Common myeloid progenitor, CD34-positive (primary cell): ENCODE data around the gene CCR3.

Source experiments
- CTCF ChIA-PET: fragments of 350-600 bp; sonication (Branson Sonifier 250); formaldehyde crosslinking; loops from one replicate; lab custom pipeline; 2021; ENCODE audit warnings: antibody characterized with exemption; lab: Charles Lee
- POLR2A ChIA-PET: fragments of 350-600 bp; sonication (Branson Sonifier 250); formaldehyde crosslinking; loops from one replicate; lab custom pipeline; 2021; ENCODE audit warnings: antibody characterized with exemption; lab: Charles Lee
- DNase-seq, 3 donors: peaks; one replicate each; pipeline versions ENCODE4 v3.0.0 to v3.0.0-alpha.2; 2013
- H3K27ac ChIP-seq, 2 experiments: 1 replicate in 1 of 2; 2 replicates in 1 of 2; pipeline ENCODE4 v1.7.0; 2013; ENCODE audit warnings: inconsistent platforms in 2 of 2, low read length in 2 of 2, mild to moderate bottlenecking in 2 of 2, low read depth in 1 of 2, moderate library complexity in 1 of 2; ENCODE audit not compliant: severe bottlenecking in 2 of 2, insufficient read depth in 1 of 2, poor library complexity in 1 of 2
- H3K27me3 ChIP-seq, 5 experiments: replicated peaks in 2 of 5; 1 replicate in 3 of 5; 2 replicates in 2 of 5; pipeline versions ENCODE4 v1.6.1 to v1.7.0; 2013; ENCODE audit warnings: low read length in 4 of 5, mild to moderate bottlenecking in 2 of 5, moderate library complexity in 2 of 5, inconsistent platforms in 1 of 5; ENCODE audit not compliant: insufficient read depth in 5 of 5, control insufficient read depth in 4 of 5
- H3K36me3 ChIP-seq, 4 experiments: 1 replicate in 2 of 4; 2 replicates in 2 of 4; pipeline versions ENCODE4 v1.6.1 to v1.7.0; 2013; ENCODE audit warnings: low read length in 3 of 4, control low read depth in 1 of 4, mild to moderate bottlenecking in 1 of 4; ENCODE audit not compliant: control insufficient read depth in 4 of 4, insufficient read depth in 4 of 4
- H3K4me1 ChIP-seq, 4 experiments: 1 replicate in 3 of 4; 2 replicates in 1 of 4; pipeline versions ENCODE4 v1.6.1 to v1.7.1; 2013; ENCODE audit warnings: low read length in 3 of 4, mild to moderate bottlenecking in 3 of 4, control low read depth in 1 of 4, inconsistent platforms in 1 of 4, moderate library complexity in 1 of 4; ENCODE audit not compliant: control insufficient read depth in 4 of 4, insufficient read depth in 4 of 4; ENCODE audit errors: control extremely low read depth in 1 of 4
- H3K4me3 ChIP-seq, 7 experiments: 1 replicate in 4 of 7; 2 replicates in 3 of 7; pipeline versions ENCODE4 v1.5.1 to v1.7.0; 2013; ENCODE audit warnings: mild to moderate bottlenecking in 7 of 7, low read length in 6 of 7, moderate library complexity in 6 of 7, inconsistent platforms in 2 of 7, low read depth in 2 of 7, control low read depth in 1 of 7; ENCODE audit not compliant: insufficient read depth in 4 of 7, control insufficient read depth in 1 of 7; ENCODE audit errors: extremely low read depth in 1 of 7
- H3K9me3 ChIP-seq, 5 experiments: 1 replicate in 4 of 5; 2 replicates in 1 of 5; pipeline versions ENCODE4 v1.6.1 to v1.7.1; 2013; ENCODE audit warnings: low read length in 4 of 5, mild to moderate bottlenecking in 2 of 5, inconsistent platforms in 1 of 5, low read depth in 1 of 5, moderate library complexity in 1 of 5; ENCODE audit not compliant: control insufficient read depth in 4 of 5, insufficient read depth in 2 of 5; ENCODE audit errors: control extremely low read depth in 1 of 5
- WGBS: methylation state at CpG from one replicate; pipeline ENCODE4 v1.1.5; 2013; ENCODE audit not compliant: insufficient coverage; 5-methylcytosine and 5-hydroxymethylcytosine counted together

The CCR3 gene

DNA sequence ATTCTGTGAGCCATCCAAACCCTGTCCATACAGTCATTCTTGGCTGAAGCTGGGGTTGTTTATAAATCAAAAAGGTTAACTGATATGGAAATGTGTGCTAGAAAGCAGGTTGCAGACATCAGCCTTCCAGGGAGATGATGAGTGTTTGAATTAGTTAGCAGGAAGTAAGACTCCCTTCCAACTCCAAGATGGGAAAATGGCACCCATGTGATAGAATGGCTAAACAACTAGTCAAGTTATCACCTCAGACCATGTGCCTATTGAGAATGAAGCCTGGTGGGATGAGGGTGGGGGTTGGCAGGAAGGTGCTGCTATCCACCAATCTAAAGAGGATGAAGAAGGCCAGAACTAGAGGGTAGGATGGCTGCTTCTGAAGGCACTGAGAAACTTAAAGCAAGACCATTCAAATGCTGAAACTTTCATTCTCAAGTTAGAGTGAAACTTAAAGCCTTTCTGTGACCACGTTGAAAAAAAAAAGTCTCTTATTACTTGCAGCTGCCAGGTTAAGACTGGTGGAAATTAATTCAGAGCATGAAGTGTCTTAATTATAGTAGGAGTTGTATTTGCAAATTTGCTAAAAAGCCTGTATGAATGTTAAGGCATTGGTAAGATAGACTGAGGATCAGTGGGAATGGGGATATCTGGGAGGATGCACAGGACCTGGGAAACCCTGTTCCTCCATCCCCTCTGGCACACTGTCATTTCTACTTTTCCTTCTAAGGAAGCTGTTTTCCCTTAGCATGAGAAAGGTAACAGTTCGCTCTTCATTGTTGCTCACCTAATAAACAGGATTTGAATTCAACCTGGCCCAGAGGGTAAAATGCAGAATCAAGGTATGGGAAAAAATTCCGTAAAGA is 36.8 kb downstream of the CCR3 start:
- peaks cover 0 to 25% (median 9%) of the 10 kb centered on the region in 4 experiments for H3K4me1 ChIP-seq
- ChIA-PET CTCF (interaction anchor here (1.5 kb wide), 1 partner anchor 89 kb away, joined by 6 read pairs; no protein-coding TSS in a partner anchor), POLR2A (no interaction called here)
- no peak overlapping the region for H3K27ac ChIP-seq
- 100% methylated on average over 1 of the region's 3 CpGs for WGBS
- DNase-seq = no peak
- H3K27me3 ChIP-seq = no peaks in the 10 kb centered on the region
- H3K9me3 ChIP-seq = peaks cover 3 to 10% (median 5%) of the 10 kb centered on the region in 5 experiments
- H3K4me3 ChIP-seq = no peak overlapping the region
- no peaks in the 10 kb centered on the region for H3K36me3 ChIP-seq

GRCh38 chr3:46280105-46280797 is 38.0 kb downstream of the CCR3 start:
- Histone ChIP-seq H3K27ac (no peak overlapping the region), H3K36me3 (no peaks in the 10 kb centered on the region), H3K4me1 (peaks cover 0 to 30% (median 9%) of the 10 kb centered on the region in 4 experiments), H3K27me3 (no peaks in the 10 kb centered on the region), H3K9me3 (peaks cover 3 to 10% (median 5%) of the 10 kb centered on the region in 5 experiments), H3K4me3 (no peak overlapping the region)
- CTCF ChIA-PET = no interaction called here
- DNase-seq = peak in 2 of 3 donors; percentile 69 to 72
- POLR2A ChIA-PET = no interaction called here
- WGBS = 90% methylated on average over 1 of the region's 5 CpGs

DNA sequence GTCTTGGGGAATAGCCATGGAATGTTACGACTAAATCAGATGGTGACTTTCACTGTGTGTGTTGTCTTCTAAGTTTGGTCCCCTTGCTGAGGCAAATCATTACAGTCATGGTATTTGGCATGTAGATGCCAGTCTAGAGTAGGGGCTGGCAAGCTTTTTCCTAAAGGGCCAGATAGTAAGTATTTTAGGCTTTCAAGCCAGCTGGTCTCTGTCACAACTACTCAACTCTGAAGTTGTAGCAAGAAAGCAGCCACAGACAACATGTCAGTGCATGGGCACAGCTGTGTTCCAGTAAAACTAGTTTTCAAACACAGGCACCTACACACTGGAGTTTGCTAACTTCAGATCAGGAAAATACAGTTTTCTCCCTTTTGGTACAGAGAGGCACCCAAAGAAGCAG is 39.3 kb downstream of the CCR3 start:
- no peak for DNase-seq
- Histone ChIP-seq H3K27ac (no peak overlapping the region), H3K4me1 (peaks cover 0 to 30% (median 8%) of the 10 kb centered on the region in 4 experiments), H3K4me3 (no peak overlapping the region), H3K27me3 (no peaks in the 10 kb centered on the region), H3K36me3 (no peaks in the 10 kb centered on the region), H3K9me3 (peaks cover 3 to 10% (median 5%) of the 10 kb centered on the region in 5 experiments)
- 100% methylated on average over 1 of the region's 1 CpG for WGBS
- ChIA-PET CTCF (interaction anchor here (1.1 kb wide), 1 partner anchor 97 kb away, joined by 3 read pairs; no protein-coding TSS in a partner anchor), POLR2A (no interaction called here)

DNA sequence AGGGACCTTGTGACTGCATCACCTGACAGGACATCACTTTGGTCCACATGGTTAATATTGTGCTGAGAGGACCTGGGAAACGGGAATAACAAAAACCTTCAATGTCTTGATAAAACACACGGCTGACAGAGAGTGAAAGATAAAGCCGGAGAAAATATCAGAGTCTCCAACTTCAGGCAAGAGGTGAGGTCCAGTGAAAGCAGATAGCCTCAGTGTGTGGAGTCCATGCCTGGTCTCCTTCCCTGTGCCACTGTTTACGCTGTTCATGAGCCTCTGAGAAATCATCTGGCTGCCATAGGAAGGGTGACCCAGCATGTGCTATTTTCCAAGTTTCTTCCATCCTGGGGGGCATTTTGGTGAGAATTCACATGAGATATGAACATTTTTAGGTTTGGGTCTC is 39.8 kb downstream of the CCR3 start:
- no peaks in the 10 kb centered on the region for H3K27me3 ChIP-seq
- peaks cover 3 to 10% (median 5%) of the 10 kb centered on the region in 5 experiments for H3K9me3 ChIP-seq
- 97% methylated on average over 4 of the region's 4 CpGs for WGBS
- H3K4me3 ChIP-seq = no peak overlapping the region
- H3K36me3 ChIP-seq = no peaks in the 10 kb centered on the region
- POLR2A ChIA-PET = no interaction called here
- no peak overlapping the region for H3K27ac ChIP-seq
- CTCF ChIA-PET = interaction anchor here (1.1 kb wide), 1 partner anchor 96 kb away, joined by 3 read pairs; no protein-coding TSS in a partner anchor
- DNase-seq = no peak
- peaks cover 0 to 25% (median 7%) of the 10 kb centered on the region in 4 experiments for H3K4me1 ChIP-seq

GRCh38 chr3:46282696-46283095 is 40.4 kb downstream of the CCR3 start:
- WGBS = no CpG with 5 or more reads among the region's 2 CpGs
- Histone ChIP-seq H3K9me3 (peaks cover 3 to 10% (median 5%) of the 10 kb centered on the region in 5 experiments), H3K27me3 (no peaks in the 10 kb centered on the region), H3K27ac (no peak overlapping the region), H3K4me1 (peaks cover 0 to 18% (median 6%) of the 10 kb centered on the region in 4 experiments), H3K36me3 (no peaks in the 10 kb centered on the region), H3K4me3 (no peak overlapping the region)
- ChIA-PET POLR2A (no interaction called here), CTCF (no interaction called here)
- peak in 2 of 3 donors; percentile 31 to 38 for DNase-seq

DNA sequence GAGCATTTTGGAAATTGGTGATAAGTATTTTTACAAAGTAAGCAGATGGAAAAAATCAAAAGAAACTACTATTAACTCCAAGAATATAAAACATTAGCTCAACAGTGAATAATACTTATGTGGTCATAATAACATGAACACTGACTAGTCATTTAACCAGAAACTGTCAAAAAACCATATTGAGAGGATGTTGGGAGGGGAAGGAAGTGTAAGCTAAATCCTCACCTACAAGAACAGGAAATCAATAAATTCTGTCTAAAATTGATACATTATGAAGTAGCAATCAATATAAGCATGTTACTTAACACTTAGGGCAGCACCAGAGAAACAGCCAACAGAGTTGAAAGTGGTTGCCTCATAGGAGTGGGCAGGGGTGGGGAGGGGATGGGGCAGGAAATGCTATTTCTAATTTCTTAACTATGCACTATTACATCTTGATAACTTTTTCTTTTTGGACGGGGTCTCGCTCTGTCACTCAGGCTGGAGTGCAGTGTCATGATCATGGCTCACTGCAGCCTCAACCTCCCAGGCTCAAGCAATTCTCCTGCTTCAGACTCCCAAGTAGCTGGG is 41.7 kb downstream of the CCR3 start:
- no peak overlapping the region for H3K4me3 ChIP-seq
- no peaks in the 10 kb centered on the region for H3K36me3 ChIP-seq
- no peak overlapping the region for H3K27ac ChIP-seq
- ChIA-PET CTCF (interaction anchor here (2.3 kb wide), 1 partner anchor 84 kb away, joined by 7 read pairs; no protein-coding TSS in a partner anchor), POLR2A (no interaction called here)
- DNase-seq = peak in 2 of 3 donors; percentile 28 to 46
- H3K9me3 ChIP-seq = peaks cover under 1 to 5% (median 3%) of the 10 kb centered on the region in 5 experiments
- 64% methylated on average over 2 of the region's 2 CpGs for WGBS
- no peaks in the 10 kb centered on the region for H3K27me3 ChIP-seq
- peaks cover 0 to 17% (median 6%) of the 10 kb centered on the region in 4 experiments for H3K4me1 ChIP-seq
